ENCODE measurements around the gene SLC12A3.

SLC12A3 gene

GRCh38 chr16:56897026-56897799, 32.2 kb downstream of the SLC12A3 start:
- no peak for TF ChIP-seq CTCF (conservative IDR thresholded peaks at IDR 0.05; ENCODE audit: control insufficient read depth, insufficient read depth, low read depth, low read length)
- DNase-seq (ENCODE audit: low read depth): no peak
- H3K4me3 ChIP-seq (ENCODE audit: control insufficient read depth, low read depth, low read length): no peak overlapping the region

- TF ChIP-seq CTCF (conservative IDR thresholded peaks at IDR 0.05; ENCODE audit: control insufficient read depth, insufficient read depth, low read depth, low read length): no peak
- H3K4me3 ChIP-seq (ENCODE audit: control insufficient read depth, low read depth, low read length): no peak overlapping the region
- no peak for DNase-seq (ENCODE audit: low read depth)
Observed at GRCh38 chr16:56898847-56899246, 33.8 kb downstream of the SLC12A3 start.

- DNase-seq (ENCODE audit: low read depth): no peak
- no peak for TF ChIP-seq CTCF (conservative IDR thresholded peaks at IDR 0.05; ENCODE audit: control insufficient read depth, insufficient read depth, low read depth, low read length)
- H3K4me3 ChIP-seq (ENCODE audit: control insufficient read depth, low read depth, low read length): no peak overlapping the region
Observed at GRCh38 chr16:56903866-56904265, 38.9 kb downstream of the SLC12A3 start.

- no peak for TF ChIP-seq CTCF (conservative IDR thresholded peaks at IDR 0.05; ENCODE audit: control insufficient read depth, insufficient read depth, low read depth, low read length)
- DNase-seq (ENCODE audit: low read depth): no peak
- H3K4me3 ChIP-seq (ENCODE audit: control insufficient read depth, low read depth, low read length): no peak overlapping the region
Observed at GRCh38 chr16:56907401-56907800, 42.4 kb downstream of the SLC12A3 start.

- H3K4me3 ChIP-seq (ENCODE audit: control insufficient read depth, low read depth, low read length): no peak overlapping the region
- TF ChIP-seq CTCF (conservative IDR thresholded peaks at IDR 0.05; ENCODE audit: control insufficient read depth, insufficient read depth, low read depth, low read length): no peak
- DNase-seq (ENCODE audit: low read depth): no peak
Observed at GRCh38 chr16:56909527-56909979, 44.5 kb downstream of the SLC12A3 start.

GRCh38 chr16:56910112-56910511, 45.1 kb downstream of the SLC12A3 start:
- DNase-seq (ENCODE audit: low read depth): no peak
- TF ChIP-seq CTCF (conservative IDR thresholded peaks at IDR 0.05; ENCODE audit: control insufficient read depth, insufficient read depth, low read depth, low read length): no peak
- no peak overlapping the region for H3K4me3 ChIP-seq (ENCODE audit: control insufficient read depth, low read depth, low read length)

Data from fibroblast of mammary gland (primary cell).